ENCODE results near the gene CENPQ.

The CENPQ gene

DNA sequence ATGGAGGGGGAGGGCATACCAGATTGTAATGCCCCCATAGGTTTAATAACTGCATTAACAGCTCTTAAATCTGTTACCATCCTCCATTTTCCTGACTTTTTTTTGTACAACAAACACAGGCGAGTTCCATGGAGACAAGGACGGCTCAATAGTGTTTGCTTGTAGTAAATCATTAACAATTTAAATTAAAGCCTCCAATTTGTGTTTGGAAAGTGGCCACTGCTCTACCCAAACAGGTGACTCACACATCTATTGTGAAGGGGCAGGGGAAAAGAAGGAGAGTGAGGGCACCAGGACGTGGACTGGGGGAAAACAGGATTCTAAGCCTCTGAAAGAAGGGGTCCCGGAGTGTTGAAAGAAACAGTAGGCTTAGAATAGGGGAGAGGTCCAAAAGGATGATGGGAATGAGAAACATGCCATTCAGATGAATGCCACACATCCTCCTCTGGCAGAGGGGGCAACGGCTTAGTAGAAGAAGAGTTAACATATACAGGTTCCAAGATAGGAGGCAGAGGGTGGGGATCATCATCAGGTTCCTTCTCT lies 43.5 kb downstream of the CENPQ start:
- no peak for DNase-seq

GRCh38 chr6:49509342-49509741 lies 46.2 kb downstream of the CENPQ start:
- DNase-seq = no peak

DNA sequence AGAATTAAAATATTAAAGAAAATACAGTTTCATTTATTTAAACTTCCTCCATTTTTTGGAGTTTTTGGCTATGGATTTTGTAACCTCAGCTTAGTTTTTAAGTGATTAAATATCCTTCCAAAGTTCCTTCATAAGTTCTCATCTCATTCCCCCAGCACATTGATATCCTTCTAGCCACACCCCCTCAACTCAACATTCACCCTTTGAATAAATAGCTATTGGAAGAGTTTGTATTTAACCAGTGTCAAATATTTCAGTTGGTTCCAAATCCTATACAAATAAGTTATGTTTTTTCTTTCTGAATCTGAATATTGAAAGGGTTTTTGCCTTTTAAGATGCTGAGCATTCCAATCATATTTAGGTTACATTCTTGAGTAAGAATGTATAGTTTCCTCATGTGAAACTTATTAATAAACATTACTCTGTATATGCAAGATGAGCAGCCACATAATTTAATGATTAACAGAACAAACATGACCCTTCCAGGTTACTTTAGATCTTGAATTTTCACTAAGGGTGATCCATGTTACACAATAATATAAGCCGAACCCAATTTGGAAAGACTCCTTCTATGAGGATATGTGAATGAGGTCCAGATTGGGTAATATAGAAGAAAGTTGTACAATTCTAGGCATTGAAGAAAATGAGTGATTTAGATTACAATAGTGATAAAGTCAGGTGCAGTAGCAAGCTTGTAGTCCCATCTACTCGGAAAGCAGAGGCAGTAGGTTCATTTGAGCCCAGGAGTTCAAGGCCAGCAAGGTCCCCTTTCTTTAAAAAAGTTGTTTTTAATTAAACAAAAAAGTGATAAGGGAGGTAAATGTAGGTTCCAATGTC lies 50.2 kb downstream of the CENPQ start:
- DNase-seq = no peak

DNA sequence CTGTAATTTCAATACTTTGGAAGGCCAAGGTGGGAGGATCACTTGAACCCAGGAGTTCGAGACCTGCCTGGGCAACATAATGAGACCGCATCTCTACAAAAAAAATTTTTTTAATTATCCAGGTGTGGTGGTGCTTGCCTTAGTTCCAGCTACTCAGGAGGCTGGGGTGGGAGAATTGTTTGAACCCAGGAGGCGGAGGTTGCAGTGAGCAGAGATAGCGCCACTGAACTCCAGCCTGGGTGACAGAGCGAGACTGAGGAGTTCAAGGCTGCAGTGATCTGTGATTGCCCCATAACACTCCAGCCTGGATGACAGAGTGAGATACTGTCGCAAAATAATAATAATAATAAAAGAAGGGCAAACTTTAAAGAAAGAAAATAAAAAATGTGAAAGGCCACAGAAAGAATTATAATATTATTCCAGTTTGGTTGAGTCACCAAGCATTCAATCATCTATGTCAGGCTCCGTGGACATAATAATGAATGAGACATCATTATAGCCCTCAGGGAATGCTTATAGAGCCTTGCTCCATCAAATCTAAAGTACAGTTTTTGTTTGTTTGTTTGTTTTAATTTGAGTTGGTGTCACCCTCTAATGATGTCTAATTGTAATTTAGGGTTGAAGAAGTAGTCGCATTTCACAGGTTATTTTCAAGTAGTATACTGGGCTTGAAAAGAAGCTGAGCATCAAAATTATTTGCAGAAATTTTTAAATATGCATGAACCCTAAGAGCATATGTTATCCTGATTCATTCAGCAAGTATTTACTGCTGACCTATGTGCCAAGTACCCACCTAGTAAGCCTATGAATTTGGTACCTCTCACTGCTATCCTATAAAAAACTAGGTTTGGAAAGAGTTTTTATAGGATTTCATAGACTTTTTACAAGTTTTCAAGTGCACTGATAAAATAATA lies 51.7 kb downstream of the CENPQ start:
- no peak for DNase-seq

DNA sequence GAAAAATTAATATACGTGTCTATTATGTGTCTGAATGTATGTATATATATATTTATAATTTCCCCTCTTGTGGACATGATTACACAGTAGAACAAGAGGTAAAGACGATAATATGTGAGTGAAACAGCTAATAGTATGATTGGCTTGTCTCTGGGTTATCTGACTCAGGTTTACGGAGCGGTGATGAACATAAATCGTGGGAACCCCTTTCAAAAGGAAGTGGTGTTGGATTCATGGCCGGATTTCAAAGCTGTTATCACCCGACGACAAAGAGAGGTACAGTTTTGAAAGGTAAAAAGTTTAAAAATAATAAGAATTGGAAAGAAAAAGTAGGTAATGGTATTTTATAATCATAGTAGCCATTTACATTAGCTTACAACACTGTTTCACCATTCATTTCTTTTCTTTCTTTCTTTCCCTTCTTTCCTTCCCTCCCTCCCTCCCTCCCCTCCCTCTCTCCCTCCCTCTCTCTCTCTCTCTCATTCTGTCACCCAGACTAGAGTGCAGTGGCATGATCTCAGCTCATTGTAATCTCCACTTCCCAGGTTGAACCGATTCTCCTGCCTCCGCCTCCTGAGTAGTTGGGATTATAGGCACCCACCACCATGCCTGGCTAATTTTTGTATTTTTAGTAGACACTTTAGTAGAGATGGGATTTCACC lies 52.4 kb downstream of the CENPQ start:
- no peak for DNase-seq

DNA sequence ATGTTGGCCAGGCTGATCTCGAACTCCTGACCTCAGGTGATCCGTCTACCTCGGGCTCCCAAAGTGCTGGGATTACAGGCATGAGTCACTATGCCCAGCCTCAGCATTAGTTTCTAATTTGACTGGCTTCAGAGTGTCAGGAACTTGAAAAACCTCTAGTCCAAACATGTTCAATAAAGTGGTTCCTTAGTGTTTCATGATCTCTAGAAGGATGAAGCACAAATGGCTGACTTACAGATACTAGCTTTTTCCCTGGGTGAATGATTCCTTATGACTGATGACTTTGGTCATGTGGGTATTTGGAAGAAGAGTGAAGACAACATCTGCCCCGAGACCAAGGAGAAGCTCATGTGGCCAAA lies 53.0 kb downstream of the CENPQ start:
- DNase-seq = no peak

DNA sequence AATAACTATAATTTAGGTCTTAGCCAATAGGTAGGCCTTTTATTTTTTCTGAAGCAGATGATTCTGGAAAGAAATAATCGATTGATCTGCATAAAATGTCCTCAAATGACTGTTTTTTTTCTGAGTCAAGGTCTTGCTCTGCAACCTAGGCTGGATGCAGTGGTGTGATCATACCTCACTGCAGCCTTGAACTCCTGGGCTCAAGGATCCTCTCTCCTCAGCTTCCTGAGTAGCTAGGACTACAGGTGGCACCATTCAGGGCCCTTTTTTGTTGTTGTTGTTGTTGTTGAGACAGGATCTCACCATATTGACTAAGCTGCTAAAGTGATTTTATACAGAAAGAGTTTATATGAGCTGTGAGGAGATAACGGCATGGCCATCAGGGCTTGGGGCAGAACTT lies 54.7 kb downstream of the CENPQ start:
- no peak for DNase-seq

DNA sequence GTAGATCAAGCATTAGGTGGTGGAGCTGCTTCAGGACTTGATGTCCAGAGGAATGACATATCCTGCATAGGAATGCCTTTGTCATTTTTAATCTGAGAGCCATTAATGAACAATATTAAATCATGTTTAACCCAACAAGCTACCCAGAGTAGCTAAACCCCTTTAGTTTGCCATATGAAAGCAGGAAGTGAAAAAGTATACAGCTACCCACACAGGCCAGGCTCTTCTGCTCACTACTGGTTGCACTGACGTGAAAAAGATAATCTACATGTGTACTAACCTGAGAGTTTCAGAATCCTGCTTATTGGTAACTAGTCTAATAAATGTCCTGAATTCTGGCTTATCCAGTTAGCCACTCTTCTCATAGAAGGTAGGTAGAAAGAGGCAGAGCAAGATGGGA lies 56.5 kb downstream of the CENPQ start:
- DNase-seq = no peak

GRCh38 chr6:49522710-49523593 lies 59.8 kb downstream of the CENPQ start:
- DNase-seq = no peak

- DNase-seq = no peak
These were observed 60.7 kb downstream of the CENPQ start for GRCh38 chr6:49523901-49524300.

DNA sequence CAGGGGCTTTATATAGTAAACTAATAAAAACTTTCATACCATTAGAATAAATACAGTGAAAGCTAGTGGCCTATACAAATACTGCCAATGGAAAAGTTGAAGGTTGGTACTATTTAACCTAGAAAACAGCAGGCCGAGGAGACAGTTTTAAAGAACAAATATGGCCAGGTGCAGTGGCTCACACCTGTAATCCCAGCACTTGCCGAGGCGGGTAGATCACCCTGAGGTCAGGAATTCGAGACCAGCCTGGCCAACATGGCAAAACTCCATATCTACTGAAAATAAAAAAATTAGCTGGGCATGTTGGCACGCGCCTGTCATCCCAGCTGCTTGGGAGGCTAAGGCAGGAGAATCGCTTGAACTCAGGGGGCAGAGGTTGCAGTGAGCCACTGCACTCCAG lies 61.4 kb downstream of the CENPQ start:
- DNase-seq = no peak

- DNase-seq = no peak
These were observed 63.4 kb downstream of the CENPQ start for GRCh38 chr6:49526598-49526997.

DNA sequence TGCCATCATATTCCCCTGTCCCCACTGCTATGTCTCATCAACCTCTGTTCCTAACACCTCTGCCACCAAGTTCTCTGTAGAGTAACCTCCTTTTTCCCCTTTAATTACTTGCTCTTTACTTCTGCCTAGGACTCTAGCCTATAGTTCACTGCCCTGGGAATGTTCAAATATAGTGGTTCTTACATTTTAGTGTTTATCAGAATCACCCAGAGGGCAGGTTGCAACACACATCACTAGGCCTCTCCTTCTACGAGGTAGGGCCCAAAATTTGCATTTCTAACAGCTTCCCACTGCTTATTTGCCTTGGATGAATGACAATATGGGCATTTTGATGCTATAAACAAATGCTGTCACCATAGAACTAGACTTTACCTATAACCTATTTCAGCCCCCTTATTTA lies 64.2 kb downstream of the CENPQ start:
- no peak for DNase-seq

DNA sequence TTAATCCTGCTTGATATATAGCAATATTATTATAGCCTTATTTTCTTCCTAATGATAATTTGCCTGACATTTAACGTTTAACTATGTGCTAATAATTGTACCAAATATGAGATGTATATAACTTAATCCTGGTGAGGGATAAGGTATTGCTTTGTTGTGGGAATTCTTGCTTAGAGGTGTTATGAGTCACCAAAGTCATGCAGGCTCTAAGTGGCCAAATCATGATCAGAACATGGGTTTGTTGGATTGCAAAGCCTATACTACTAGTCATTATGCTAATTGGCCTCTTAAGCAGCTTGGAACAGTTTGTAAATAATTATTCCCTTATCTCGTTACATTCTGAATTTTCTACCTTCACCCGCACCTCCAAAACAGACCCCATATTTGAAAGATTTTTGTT lies 65.4 kb downstream of the CENPQ start:
- no peak for DNase-seq

DNA sequence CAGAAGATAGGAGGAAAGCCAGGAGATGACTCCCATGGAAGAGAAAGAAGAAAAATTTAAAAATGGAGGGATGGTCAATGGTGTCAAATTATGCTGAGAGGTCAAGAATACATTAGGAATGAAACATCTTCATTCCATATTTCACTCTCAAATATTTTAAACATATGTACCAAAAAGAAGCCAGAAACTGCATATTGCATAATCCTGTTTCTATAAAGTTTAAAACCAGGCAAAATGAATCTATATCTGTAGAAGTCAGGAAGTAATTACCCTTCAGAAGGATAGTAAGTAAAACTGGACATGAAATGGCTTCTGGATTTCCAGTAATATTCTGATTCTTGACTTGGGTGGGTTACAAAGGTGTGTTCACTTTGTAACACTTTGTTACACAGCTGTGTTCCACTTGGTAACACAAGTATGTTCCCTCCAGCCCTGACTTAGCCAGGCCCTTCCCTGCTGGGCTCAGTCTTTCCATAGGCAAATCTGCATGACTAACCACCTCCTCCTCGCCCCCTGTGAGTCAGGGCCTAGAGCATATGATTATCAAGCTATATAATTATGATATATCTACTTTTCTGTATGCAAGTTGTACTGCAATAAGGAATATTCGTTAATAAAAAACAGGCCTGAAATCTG lies 67.1 kb downstream of the CENPQ start:
- DNase-seq = no peak

- peak; percentile 41 for DNase-seq
These were observed 68.8 kb downstream of the CENPQ start for GRCh38 chr6:49531774-49532569.

GRCh38 chr6:49535795-49536194 lies 72.6 kb downstream of the CENPQ start:
- DNase-seq = no peak

DNA sequence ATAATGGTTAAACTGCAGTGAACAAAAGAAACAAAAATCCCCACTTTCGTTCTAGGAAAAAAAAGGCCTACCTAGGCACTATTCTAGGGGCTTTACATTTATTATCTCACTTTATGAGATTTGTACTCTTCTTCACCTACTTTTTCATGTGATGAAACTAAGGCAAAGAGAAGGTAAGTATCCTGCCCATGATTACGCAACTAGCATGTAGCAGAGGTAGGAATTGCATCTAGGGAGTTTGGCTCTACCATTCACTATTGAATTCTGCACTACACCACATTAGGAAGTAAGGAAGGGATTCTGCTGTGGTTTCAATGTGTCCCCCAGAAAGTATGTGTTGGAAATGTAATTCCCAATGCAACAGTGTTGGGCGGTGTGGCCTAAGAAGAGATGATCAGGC lies 75.9 kb downstream of the CENPQ start:
- DNase-seq = no peak

GRCh38 chr6:49540614-49541013 lies 77.4 kb downstream of the CENPQ start:
- DNase-seq = no peak

DNA sequence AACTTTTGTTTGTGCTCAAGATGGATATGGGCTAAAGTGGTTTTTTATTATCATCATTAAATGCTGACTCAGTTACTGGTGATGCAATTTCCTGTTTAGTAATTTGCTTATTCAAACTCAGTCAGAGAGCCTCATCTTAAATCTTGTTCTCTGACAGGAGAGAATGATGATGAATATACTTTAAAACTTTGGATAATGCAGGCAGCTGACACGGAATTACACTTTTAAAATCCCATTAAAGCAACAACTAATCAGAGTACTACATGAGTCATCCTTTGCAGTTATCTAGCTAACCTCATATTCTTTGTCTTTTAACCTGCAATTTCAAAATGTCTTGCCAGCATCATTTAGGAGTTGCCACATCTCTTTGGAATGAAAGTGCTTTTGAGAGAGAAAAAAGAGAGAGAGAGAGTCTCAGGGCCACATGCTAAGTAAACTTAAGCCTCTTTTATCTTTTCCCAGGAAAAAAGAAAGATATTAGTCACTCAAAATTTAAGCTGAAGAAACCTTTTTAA lies 78.1 kb downstream of the CENPQ start:
- no peak for DNase-seq

DNA sequence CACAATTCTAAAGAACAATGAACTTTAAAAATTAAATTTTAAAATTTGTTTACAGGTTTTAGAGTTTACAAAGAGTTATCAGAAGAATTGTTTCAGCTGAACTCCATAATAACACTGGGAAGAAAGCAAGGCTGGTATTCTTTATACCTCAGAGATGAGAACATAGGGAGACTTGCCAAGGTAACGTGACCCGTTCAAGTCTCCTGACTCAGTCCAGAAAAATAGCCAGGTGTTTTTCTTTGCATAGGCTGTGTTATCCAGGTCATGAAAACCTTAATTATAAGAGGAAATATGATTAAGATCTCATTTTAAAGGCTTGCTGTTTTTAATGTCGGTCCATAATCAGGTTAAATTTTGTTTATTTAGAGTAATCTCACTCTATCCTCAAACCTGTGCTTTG lies 78.8 kb downstream of the CENPQ start:
- DNase-seq = no peak
